Neural crest cell (in vitro differentiated cells): ENCODE results near the gene CCDC83. TPM values are rescaled to one million over a fixed set of nuclear protein-coding genes. Genes with fewer than 3 reads are reported as not detected.

Experiments used
- DNase-seq: peaks from one replicate; pipeline ENCODE4 v3.0.0; 2021; ENCODE audit warnings: low read depth, mixed read lengths, low spot score
- H3K27ac Mint-ChIP-seq: one replicate; pipeline ENCODE4 v1.8.0; 2021; ENCODE audit warnings: mild to moderate bottlenecking, mixed read lengths; ENCODE audit not compliant: unreplicated experiment
- H3K27me3 Mint-ChIP-seq: 2 replicates; pipeline ENCODE4 v1.8.0; 2021; ENCODE audit warnings: low read depth, mild to moderate bottlenecking, mixed read lengths
- H3K36me3 Mint-ChIP-seq: 2 replicates; pipeline ENCODE4 v1.8.0; 2021; ENCODE audit warnings: low read depth, mild to moderate bottlenecking, mixed read lengths
- H3K4me1 Mint-ChIP-seq: 2 replicates; pipeline ENCODE4 v1.8.0; 2021; ENCODE audit warnings: mixed read lengths
- H3K4me3 Mint-ChIP-seq: one replicate; pipeline ENCODE4 v1.8.0; 2021; ENCODE audit warnings: mild to moderate bottlenecking, mixed read lengths
- H3K9me3 Mint-ChIP-seq: 2 replicates; pipeline ENCODE4 v1.8.0; 2021; ENCODE audit warnings: mixed read lengths
- CTCF ChIP-seq: fragments of 200-600 bp; sonication (generic); conservative IDR thresholded peaks from 2 replicates; pipeline ENCODE4 v1.5.0; 2021; ENCODE audit warnings: antibody characterized with exemption, mild to moderate bottlenecking
- long read RNA-seq: library from polyadenylated mRNA; unstranded; transcript quantifications from one replicate; pipeline ENCODE4 v2.0.0, GENCODE V29; 2020
- total RNA-seq: library from RNA; stranded (reverse); gene quantifications from 2 replicates; pipeline ENCODE4 v1.2.1, GENCODE V29; 2021

Gene CCDC83
- total RNA-seq = not detected in 2 replicates
- long read RNA-seq = 0 reads

- Mint-ChIP-seq H3K9me3 (peaks cover 8% of the 10 kb centered on the region), H3K27ac (peak within 1 kb of the TSS; percentile 97), H3K27me3 (no peaks in the 10 kb centered on the region), H3K4me1 (peaks cover 16% of the 10 kb centered on the region), H3K36me3 (peaks cover 2% of the 10 kb centered on the region), H3K4me3 (peak within 1 kb of the TSS; percentile 85)
- DNase-seq = no peak
- no peak for TF ChIP-seq CTCF
These were observed at the start of gene CCDC83 for GRCh38 chr11:85855341-85855656. Gene CCDC83, plus strand, starts transcription at chr11:85855383. Its CDS starts 9,741 bp downstream, at chr11:85865124.

GRCh38 chr11:85805387-85805786 is 49.8 kb upstream of the CCDC83 start:
- no peak for DNase-seq
- TF ChIP-seq CTCF = no peak
- H3K4me1 Mint-ChIP-seq = peaks cover 16% of the 10 kb centered on the region
- H3K36me3 Mint-ChIP-seq = no peaks in the 10 kb centered on the region
- H3K4me3 Mint-ChIP-seq = no peak overlapping the region
- H3K27me3 Mint-ChIP-seq = peaks cover 18% of the 10 kb centered on the region
- H3K9me3 Mint-ChIP-seq = no peaks in the 10 kb centered on the region
- H3K27ac Mint-ChIP-seq = no peak overlapping the region

- H3K36me3 Mint-ChIP-seq = no peaks in the 10 kb centered on the region
- no peak for DNase-seq
- TF ChIP-seq CTCF = no peak
- no peaks in the 10 kb centered on the region for H3K9me3 Mint-ChIP-seq
- no peak overlapping the region for H3K27ac Mint-ChIP-seq
- peaks cover 19% of the 10 kb centered on the region for H3K4me1 Mint-ChIP-seq
- H3K4me3 Mint-ChIP-seq = no peak overlapping the region
- H3K27me3 Mint-ChIP-seq = peaks cover 18% of the 10 kb centered on the region
These were observed 49.2 kb upstream of the CCDC83 start for GRCh38 chr11:85806016-85806415.

- H3K27me3 Mint-ChIP-seq = peaks cover 24% of the 10 kb centered on the region
- H3K36me3 Mint-ChIP-seq = no peaks in the 10 kb centered on the region
- no peak overlapping the region for H3K27ac Mint-ChIP-seq
- no peak overlapping the region for H3K4me3 Mint-ChIP-seq
- DNase-seq = no peak
- no peaks in the 10 kb centered on the region for H3K9me3 Mint-ChIP-seq
- peaks cover 23% of the 10 kb centered on the region for H3K4me1 Mint-ChIP-seq
- TF ChIP-seq CTCF = no peak
These were observed 48.3 kb upstream of the CCDC83 start for GRCh38 chr11:85806876-85807275.

GRCh38 chr11:85809191-85809590 is 46.0 kb upstream of the CCDC83 start:
- Mint-ChIP-seq H3K4me1 (peaks cover 23% of the 10 kb centered on the region), H3K4me3 (peak overlapping the region; percentile 82), H3K9me3 (no peaks in the 10 kb centered on the region), H3K27me3 (peaks cover 40% of the 10 kb centered on the region), H3K27ac (no peak overlapping the region), H3K36me3 (no peaks in the 10 kb centered on the region)
- no peak for TF ChIP-seq CTCF
- DNase-seq = no peak

- TF ChIP-seq CTCF = no peak
These were observed 45.3 kb upstream of the CCDC83 start for GRCh38 chr11:85809863-85810262.

More at GRCh38 chr11:85809863-85810262, 45.3 kb upstream of the CCDC83 start:
- H3K9me3 Mint-ChIP-seq = no peaks in the 10 kb centered on the region
- peaks cover 23% of the 10 kb centered on the region for H3K4me1 Mint-ChIP-seq
- no peaks in the 10 kb centered on the region for H3K36me3 Mint-ChIP-seq
- H3K4me3 Mint-ChIP-seq = peak overlapping the region; percentile 82
- no peak overlapping the region for H3K27ac Mint-ChIP-seq
- H3K27me3 Mint-ChIP-seq = peaks cover 40% of the 10 kb centered on the region
- DNase-seq = peak; percentile 37
